Progenitor cell of endocrine pancreas (in vitro differentiated cells): ENCODE results near the gene CAPN2. TPM values are rescaled to one million over a fixed set of nuclear protein-coding genes. Genes with fewer than 3 reads are reported as not detected.

Source experiments
- DNase-seq: peaks from one replicate; pipeline ENCODE4 v3.0.0; 2021; ENCODE audit warnings: low spot score; ENCODE audit not compliant: unreplicated experiment
- H3K27ac Mint-ChIP-seq: 2 replicates; pipeline ENCODE4 v1.8.0; 2021; ENCODE audit warnings: mild to moderate bottlenecking, moderate library complexity, mixed read lengths
- H3K27me3 Mint-ChIP-seq: 2 replicates; pipeline ENCODE4 v1.8.0; 2021; ENCODE audit warnings: mixed read lengths
- H3K36me3 Mint-ChIP-seq: 2 replicates; pipeline ENCODE4 v1.8.0; 2022; ENCODE audit warnings: mixed read lengths; ENCODE audit not compliant: insufficient read depth
- H3K4me1 Mint-ChIP-seq: 2 replicates; pipeline ENCODE4 v1.8.0; 2021; ENCODE audit warnings: low read depth, mixed read lengths
- H3K4me3 Mint-ChIP-seq: 2 replicates; pipeline ENCODE4 v1.8.0; 2021; ENCODE audit warnings: low read depth, mild to moderate bottlenecking, moderate library complexity, mixed read lengths
- H3K9me3 Mint-ChIP-seq: 2 replicates; pipeline ENCODE4 v1.8.0; 2021; ENCODE audit warnings: low read depth, mixed read lengths
- CTCF ChIP-seq: fragments of 200-600 bp; sonication (generic); IDR thresholded peaks from one replicate; pipeline ENCODE4 v1.5.0; 2021; ENCODE audit warnings: antibody characterized with exemption, mild to moderate bottlenecking; ENCODE audit not compliant: unreplicated experiment
- total RNA-seq: library from RNA; stranded (reverse); gene quantifications from 2 replicates; pipeline ENCODE4 v1.2.1, GENCODE V29; 2021

Gene CAPN2
- total RNA-seq, 1 donor from 2014 or later: 20.3 TPM

GRCh38 chr1:223741861-223742260 lies 29.5 kb downstream of the CAPN2 start:
- DNase-seq: no peak
- H3K27me3 Mint-ChIP-seq: peaks cover 48% of the 10 kb centered on the region
- H3K9me3 Mint-ChIP-seq: no peaks in the 10 kb centered on the region
- no peak overlapping the region for H3K4me3 Mint-ChIP-seq
- H3K27ac Mint-ChIP-seq: no peak overlapping the region
- TF ChIP-seq CTCF: no peak
- H3K4me1 Mint-ChIP-seq: peaks cover 21% of the 10 kb centered on the region
- H3K36me3 Mint-ChIP-seq: no peaks in the 10 kb centered on the region

- DNase-seq: no peak
- no peak for TF ChIP-seq CTCF
- Mint-ChIP-seq H3K27me3 (peaks cover 59% of the 10 kb centered on the region), H3K36me3 (peaks cover 2% of the 10 kb centered on the region), H3K4me1 (peaks cover 20% of the 10 kb centered on the region), H3K9me3 (no peaks in the 10 kb centered on the region), H3K27ac (no peak overlapping the region), H3K4me3 (no peak overlapping the region)
Observed at GRCh38 chr1:223742856-223743517, 30.6 kb downstream of the CAPN2 start.

- Mint-ChIP-seq H3K4me1 (peaks cover 4% of the 10 kb centered on the region), H3K27me3 (peaks cover 70% of the 10 kb centered on the region), H3K36me3 (peaks cover 2% of the 10 kb centered on the region), H3K4me3 (no peak overlapping the region), H3K9me3 (no peaks in the 10 kb centered on the region), H3K27ac (no peak overlapping the region)
- DNase-seq: no peak
- TF ChIP-seq CTCF: no peak
Observed at GRCh38 chr1:223745731-223746130, 33.4 kb downstream of the CAPN2 start.

GRCh38 chr1:223747838-223748335 lies 35.5 kb downstream of the CAPN2 start:
- Mint-ChIP-seq H3K4me1 (no peaks in the 10 kb centered on the region), H3K36me3 (peaks cover 2% of the 10 kb centered on the region), H3K27ac (no peak overlapping the region), H3K9me3 (no peaks in the 10 kb centered on the region), H3K4me3 (no peak overlapping the region), H3K27me3 (peaks cover 87% of the 10 kb centered on the region)
- no peak for TF ChIP-seq CTCF
- DNase-seq: no peak

GRCh38 chr1:223748405-223748772 lies 36.0 kb downstream of the CAPN2 start:
- DNase-seq: no peak
- no peak for TF ChIP-seq CTCF
- H3K27me3 Mint-ChIP-seq: peaks cover 87% of the 10 kb centered on the region
- H3K4me3 Mint-ChIP-seq: peak overlapping the region; percentile 81
- H3K36me3 Mint-ChIP-seq: peaks cover 5% of the 10 kb centered on the region
- H3K27ac Mint-ChIP-seq: no peak overlapping the region
- H3K9me3 Mint-ChIP-seq: no peaks in the 10 kb centered on the region
- no peaks in the 10 kb centered on the region for H3K4me1 Mint-ChIP-seq
